ENCODE measurements around the gene ABCC2.

GRCh38 chr10:99807786-99808185 is 25.3 kb downstream of the ABCC2 start:
- TF ChIP-seq CTCF (conservative IDR thresholded peaks at IDR 0.05; ENCODE audit: low read depth in 2 of 2) (no peak), POLR2AphosphoS5 (IDR thresholded peaks at IDR 0.05; ENCODE audit: low read depth) (no peak), EZH2 (IDR thresholded peaks at IDR 0.05; ENCODE audit: low read depth, unreplicated experiment) (no peak), EZH2phosphoT487 (IDR thresholded peaks at IDR 0.05; ENCODE audit: unreplicated experiment) (no peak), ZNF462 (CRISPR knock-in tag; IDR thresholded peaks at IDR 0.05) (no peak), ZNF114 (CRISPR knock-in tag; IDR thresholded peaks at IDR 0.05) (no peak), REST (IDR thresholded peaks at IDR 0.05; ENCODE audit: unreplicated experiment) (no peak), JUNB (IDR thresholded peaks at IDR 0.05; ENCODE audit: unreplicated experiment) (no peak), CREB1 (CRISPR knock-in tag; IDR thresholded peaks at IDR 0.05; ENCODE audit: low read depth) (no peak), ETS1 (IDR thresholded peaks at IDR 0.05) (no peak)

All from GM23338 (cell line).